NCI-H1930 (cell line): ENCODE data around the gene BCLAF3.

Experiments used
- DNase-seq, 2 experiments: peaks; one replicate each; lab custom pipeline; 2025; lab: John Stamatoyannopoulos, UW

Gene BCLAF3

GRCh38 chrX:19966056-19966455, 24.8 kb downstream of the BCLAF3 start:
- no peak for DNase-seq

- DNase-seq: no peak
Measured at GRCh38 chrX:19964017-19964710, 26.7 kb downstream of the BCLAF3 start.

GRCh38 chrX:19960913-19961312, 29.9 kb downstream of the BCLAF3 start:
- DNase-seq: no peak

- no peak for DNase-seq
Measured at GRCh38 chrX:19958552-19959486, 32.0 kb downstream of the BCLAF3 start.

- DNase-seq: no peak
Measured at GRCh38 chrX:19956923-19957322, 33.9 kb downstream of the BCLAF3 start.

- no peak for DNase-seq
Measured at GRCh38 chrX:19956306-19956705, 34.6 kb downstream of the BCLAF3 start.

GRCh38 chrX:19955306-19955705, 35.6 kb downstream of the BCLAF3 start:
- DNase-seq: no peak

GRCh38 chrX:19954335-19955096, 36.3 kb downstream of the BCLAF3 start:
- no peak for DNase-seq

- DNase-seq: no peak
Measured at GRCh38 chrX:19953145-19953544, 37.7 kb downstream of the BCLAF3 start.

- DNase-seq: no peak
Measured at GRCh38 chrX:19949340-19949739, 41.5 kb downstream of the BCLAF3 start.

GRCh38 chrX:19947612-19948011, 43.2 kb downstream of the BCLAF3 start:
- DNase-seq: no peak
